CD14-positive monocyte (primary cell): ENCODE measurements around the gene ADGRG6. TPM values are rescaled to one million over a fixed set of nuclear protein-coding genes. Genes with fewer than 3 reads are reported as not detected.

Source experiments
- DNase-seq, 3 donors: peaks; one replicate each; pipeline ENCODE4 v3.0.0-alpha.2; 2011 to 2022
- H2AFZ ChIP-seq: 2 replicates; pipeline ENCODE4 v1.6.0; 2012; ENCODE audit warnings: mild to moderate bottlenecking, low read depth, low read length, inconsistent platforms; ENCODE audit not compliant: insufficient read depth, poor library complexity, severe bottlenecking
- H3K27ac ChIP-seq, 2 donors: 1 replicate in 1 of 2; 2 replicates in 1 of 2; pipeline ENCODE4 v1.5.1; 2012 to 2013; ENCODE audit warnings: low read length in 2 of 2, control low read depth in 1 of 2, inconsistent platforms in 1 of 2, low read depth in 1 of 2, mild to moderate bottlenecking in 1 of 2
- H3K27me3 ChIP-seq, 2 donors: one replicate each; pipeline versions ENCODE4 v1.6.0 to v1.6.1; 2011 to 2013; ENCODE audit warnings: low read length in 2 of 2; ENCODE audit not compliant: control insufficient read depth in 2 of 2, insufficient read depth in 2 of 2
- H3K36me3 ChIP-seq, 2 donors: replicated peaks in 1 of 2; 1 replicate in 1 of 2; 2 replicates in 1 of 2; pipeline versions ENCODE4 v1.5.1 to v1.6.1; 2012 to 2013; ENCODE audit warnings: low read length in 2 of 2, control low read depth in 1 of 2, inconsistent platforms in 1 of 2, mild to moderate bottlenecking in 1 of 2; ENCODE audit not compliant: insufficient read depth in 2 of 2, control insufficient read depth in 1 of 2
- H3K4me1 ChIP-seq, 2 donors: 1 replicate in 1 of 2; 2 replicates in 1 of 2; pipeline versions ENCODE4 v1.5.1 to v1.6.1; 2012 to 2013; ENCODE audit warnings: low read length in 2 of 2, control low read depth in 1 of 2, inconsistent platforms in 1 of 2, mild to moderate bottlenecking in 1 of 2, moderate library complexity in 1 of 2; ENCODE audit not compliant: insufficient read depth in 2 of 2, control insufficient read depth in 1 of 2
- H3K4me2 ChIP-seq: replicated peaks from 2 replicates; pipeline ENCODE3; 2012; ENCODE audit warnings: low read length, moderate library complexity, mild to moderate bottlenecking; ENCODE audit not compliant: poor library complexity, severe bottlenecking; ENCODE audit errors: extremely low read depth
- H3K4me3 ChIP-seq, 3 experiments: fragments of 200-600 bp in 1 of 3; sonication (generic) in 1 of 3; replicated peaks in 1 of 3; 1 replicate in 2 of 3; 2 replicates in 1 of 3; pipeline ENCODE4 v1.5.1; 2011 to 2013; ENCODE audit warnings: low read length in 3 of 3, mild to moderate bottlenecking in 3 of 3, control low read depth in 2 of 3, low read depth in 2 of 3, inconsistent platforms in 1 of 3, moderate library complexity in 1 of 3
- H3K79me2 ChIP-seq: 2 replicates; pipeline ENCODE4 v1.6.0; 2012; ENCODE audit warnings: mild to moderate bottlenecking, control low read depth, inconsistent platforms, low read length, moderate library complexity; ENCODE audit not compliant: insufficient read depth
- H3K9ac ChIP-seq: 2 replicates; pipeline ENCODE4 v1.6.0; 2017; ENCODE audit warnings: low read length, mild to moderate bottlenecking; ENCODE audit not compliant: insufficient read depth, poor library complexity, severe bottlenecking
- H3K9me3 ChIP-seq, 2 donors: replicated peaks in 1 of 2; 1 replicate in 1 of 2; 2 replicates in 1 of 2; pipeline versions ENCODE4 v1.5.1 to v1.6.1; 2012 to 2013; ENCODE audit warnings: low read length in 2 of 2, control low read depth in 1 of 2; ENCODE audit not compliant: control insufficient read depth in 1 of 2, insufficient read depth in 1 of 2
- H4K20me1 ChIP-seq: 2 replicates; pipeline ENCODE4 v1.6.0; 2012; ENCODE audit warnings: mild to moderate bottlenecking, low read length, control low read depth, moderate library complexity; ENCODE audit not compliant: insufficient read depth
- H3K27ac Mint-ChIP-seq, 7 donors: one replicate each; pipeline ENCODE4 v1.8.0; 2020; ENCODE audit warnings: mild to moderate bottlenecking in 7 of 7, mixed read lengths in 7 of 7, moderate library complexity in 6 of 7, inconsistent platforms in 2 of 7
- H3K27me3 Mint-ChIP-seq, 3 donors: one replicate each; pipeline ENCODE4 v1.8.0; 2021 to 2022; ENCODE audit warnings: low read depth in 3 of 3, mild to moderate bottlenecking in 3 of 3, mixed read lengths in 3 of 3, moderate library complexity in 3 of 3, inconsistent platforms in 1 of 3
- H3K36me3 Mint-ChIP-seq, 2 donors: one replicate each; pipeline ENCODE4 v1.8.0; 2020; ENCODE audit warnings: mixed read lengths in 2 of 2, inconsistent platforms in 1 of 2, mild to moderate bottlenecking in 1 of 2
- H3K4me1 Mint-ChIP-seq: one replicate; pipeline ENCODE4 v1.8.0; 2020; ENCODE audit warnings: mild to moderate bottlenecking, mixed read lengths
- H3K4me3 Mint-ChIP-seq, 2 donors: one replicate each; pipeline ENCODE4 v1.8.0; 2020; ENCODE audit warnings: mild to moderate bottlenecking in 2 of 2, mixed read lengths in 2 of 2, moderate library complexity in 1 of 2
- H3K9me3 Mint-ChIP-seq, 7 donors: one replicate each; pipeline ENCODE4 v1.8.0; 2020 to 2022; ENCODE audit warnings: mixed read lengths in 7 of 7, mild to moderate bottlenecking in 6 of 7, moderate library complexity in 6 of 7, inconsistent platforms in 2 of 7
- WGBS: methylation state at CpG from one replicate; pipeline ENCODE4 v1.1.5; 2013; ENCODE audit warnings: missing lambda C conversion rate; ENCODE audit not compliant: insufficient coverage; 5-methylcytosine and 5-hydroxymethylcytosine counted together
- intact Hi-C, 2 donors: fragments of 100-400 bp; cut with micrococcal nuclease; formaldehyde crosslinking; loops; one replicate each; pipeline versions ENCODE4 v1.15.0 to v1.15.1; 2023
- polyA plus RNA-seq, 3 donors: library from polyadenylated mRNA; depleted of rRNA in 1 of 3; unstranded in 2 of 3; stranded (reverse) in 1 of 3; fragments of 300-500 nt in 2 of 3; fragments of >200 nt in 1 of 3; fragmentation: Illumina TruSeq in 2 of 3; gene quantifications; 1 replicate in 2 of 3; 2 replicates in 1 of 3; pipeline ENCODE4 v1.2.3, GENCODE V29; 2012 to 2021
- TF ChIP-seq, protein P1 (sequence below): fragments of 200-600 bp; IDR thresholded peaks from one replicate; pipeline ENCODE4 v1.8.0; 2022; ENCODE audit warnings: antibody characterized with exemption, mild to moderate bottlenecking

The ADGRG6 gene
- polyA plus RNA-seq, 3 donors, result 0.18 to 0.31 TPM; not detected in 1

DNA sequence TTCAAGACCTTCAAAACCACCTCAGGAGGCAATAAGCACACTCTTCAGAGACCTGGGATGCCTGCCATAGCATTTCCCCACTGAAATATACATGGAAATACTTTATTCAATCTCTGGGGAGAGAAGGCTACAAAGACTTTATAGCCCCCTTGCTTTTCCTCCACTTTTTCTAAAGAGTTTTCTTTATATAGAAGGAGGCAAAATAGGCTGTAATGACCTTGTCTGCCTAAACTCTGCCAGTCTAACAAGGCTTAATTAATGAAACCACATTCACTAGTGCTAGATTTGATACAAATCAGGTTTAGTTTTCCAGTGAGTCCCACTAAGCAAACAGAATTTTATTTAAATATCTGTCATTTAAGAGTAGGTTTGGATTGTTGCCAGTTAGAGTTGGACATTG lies 114.9 kb downstream of the ADGRG6 start:
- intact Hi-C loops, result no loop called here
- H3K9ac ChIP-seq, result no peak overlapping the region
- TF ChIP-seq, protein P1, sequence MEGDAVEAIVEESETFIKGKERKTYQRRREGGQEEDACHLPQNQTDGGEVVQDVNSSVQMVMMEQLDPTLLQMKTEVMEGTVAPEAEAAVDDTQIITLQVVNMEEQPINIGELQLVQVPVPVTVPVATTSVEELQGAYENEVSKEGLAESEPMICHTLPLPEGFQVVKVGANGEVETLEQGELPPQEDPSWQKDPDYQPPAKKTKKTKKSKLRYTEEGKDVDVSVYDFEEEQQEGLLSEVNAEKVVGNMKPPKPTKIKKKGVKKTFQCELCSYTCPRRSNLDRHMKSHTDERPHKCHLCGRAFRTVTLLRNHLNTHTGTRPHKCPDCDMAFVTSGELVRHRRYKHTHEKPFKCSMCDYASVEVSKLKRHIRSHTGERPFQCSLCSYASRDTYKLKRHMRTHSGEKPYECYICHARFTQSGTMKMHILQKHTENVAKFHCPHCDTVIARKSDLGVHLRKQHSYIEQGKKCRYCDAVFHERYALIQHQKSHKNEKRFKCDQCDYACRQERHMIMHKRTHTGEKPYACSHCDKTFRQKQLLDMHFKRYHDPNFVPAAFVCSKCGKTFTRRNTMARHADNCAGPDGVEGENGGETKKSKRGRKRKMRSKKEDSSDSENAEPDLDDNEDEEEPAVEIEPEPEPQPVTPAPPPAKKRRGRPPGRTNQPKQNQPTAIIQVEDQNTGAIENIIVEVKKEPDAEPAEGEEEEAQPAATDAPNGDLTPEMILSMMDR, result no peak

DNA sequence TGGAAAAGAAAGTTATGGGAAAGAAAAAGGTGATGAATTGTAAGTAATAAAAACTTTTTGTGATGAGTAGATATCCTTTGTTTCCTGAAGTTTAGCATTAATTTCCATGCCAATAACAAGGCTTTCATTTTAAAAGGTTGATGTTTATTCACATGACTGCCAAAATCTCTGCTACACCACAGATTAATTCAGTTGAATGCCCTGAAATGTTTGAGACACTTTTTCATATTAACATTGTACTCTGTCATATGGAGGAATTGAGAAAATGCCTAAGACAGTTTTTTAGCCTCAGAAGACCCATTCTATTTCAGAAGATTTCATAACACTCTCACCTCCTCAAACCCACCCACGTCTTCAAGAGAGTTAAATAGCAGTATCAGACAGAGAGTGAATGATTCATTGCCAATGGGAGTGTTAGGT lies 115.5 kb downstream of the ADGRG6 start:
- WGBS, result no CpG with 5 or more reads among the region's 1 CpG

More for the DNA sequence above, 114.9 kb downstream of the ADGRG6 start:
- no peak overlapping the region for H3K4me3 Mint-ChIP-seq
- H3K36me3 ChIP-seq, result no peaks in the 10 kb centered on the region
- no peak overlapping the region for H3K27ac Mint-ChIP-seq
- DNase-seq, result no peak
- H3K4me1 ChIP-seq, result no peaks in the 10 kb centered on the region
- no peaks in the 10 kb centered on the region for H3K4me1 Mint-ChIP-seq
- H3K9me3 Mint-ChIP-seq, result peaks cover 0 to 1% (median 0%) of the 10 kb centered on the region in 7 donors
- H3K36me3 Mint-ChIP-seq, result no peaks in the 10 kb centered on the region
- H3K27me3 ChIP-seq, result no peaks in the 10 kb centered on the region
- no peaks in the 10 kb centered on the region for H3K79me2 ChIP-seq
- peaks cover 0 to 2% (median 1%) of the 10 kb centered on the region in 3 donors for H3K27me3 Mint-ChIP-seq
- H4K20me1 ChIP-seq, result no peaks in the 10 kb centered on the region
- no peak overlapping the region for H2AFZ ChIP-seq
- no peaks in the 10 kb centered on the region for H3K9me3 ChIP-seq
- no peak overlapping the region for H3K4me3 ChIP-seq
- no peak overlapping the region for H3K27ac ChIP-seq
- H3K4me2 ChIP-seq, result no peak overlapping the region

More for the DNA sequence above, 115.5 kb downstream of the ADGRG6 start:
- H2AFZ ChIP-seq, result no peak overlapping the region
- H3K36me3 ChIP-seq, result no peaks in the 10 kb centered on the region
- H3K4me3 Mint-ChIP-seq, result no peak overlapping the region
- no peak overlapping the region for H3K4me3 ChIP-seq
- DNase-seq, result no peak
- H3K27ac ChIP-seq, result no peak overlapping the region
- no peak overlapping the region for H3K9ac ChIP-seq
- TF ChIP-seq, protein P1, result no peak
- no peaks in the 10 kb centered on the region for H3K9me3 ChIP-seq
- no peaks in the 10 kb centered on the region for H4K20me1 ChIP-seq
- H3K9me3 Mint-ChIP-seq, result peaks cover 0 to 1% (median 0%) of the 10 kb centered on the region in 7 donors
- H3K27me3 ChIP-seq, result no peaks in the 10 kb centered on the region
- no peaks in the 10 kb centered on the region for H3K79me2 ChIP-seq
- no peaks in the 10 kb centered on the region for H3K4me1 Mint-ChIP-seq
- no peak overlapping the region for H3K4me2 ChIP-seq
- peaks cover 0 to 2% (median 0%) of the 10 kb centered on the region in 3 donors for H3K27me3 Mint-ChIP-seq
- no peaks in the 10 kb centered on the region for H3K4me1 ChIP-seq
- no peaks in the 10 kb centered on the region for H3K36me3 Mint-ChIP-seq
- intact Hi-C loops, result no loop called here
- H3K27ac Mint-ChIP-seq, result no peak overlapping the region
